Measurements from ENCODE around the gene WDR20.
A peak's percentile ranks its signal among the peaks of the same experiment; 100 is the strongest.

The WDR20 gene, protein sequence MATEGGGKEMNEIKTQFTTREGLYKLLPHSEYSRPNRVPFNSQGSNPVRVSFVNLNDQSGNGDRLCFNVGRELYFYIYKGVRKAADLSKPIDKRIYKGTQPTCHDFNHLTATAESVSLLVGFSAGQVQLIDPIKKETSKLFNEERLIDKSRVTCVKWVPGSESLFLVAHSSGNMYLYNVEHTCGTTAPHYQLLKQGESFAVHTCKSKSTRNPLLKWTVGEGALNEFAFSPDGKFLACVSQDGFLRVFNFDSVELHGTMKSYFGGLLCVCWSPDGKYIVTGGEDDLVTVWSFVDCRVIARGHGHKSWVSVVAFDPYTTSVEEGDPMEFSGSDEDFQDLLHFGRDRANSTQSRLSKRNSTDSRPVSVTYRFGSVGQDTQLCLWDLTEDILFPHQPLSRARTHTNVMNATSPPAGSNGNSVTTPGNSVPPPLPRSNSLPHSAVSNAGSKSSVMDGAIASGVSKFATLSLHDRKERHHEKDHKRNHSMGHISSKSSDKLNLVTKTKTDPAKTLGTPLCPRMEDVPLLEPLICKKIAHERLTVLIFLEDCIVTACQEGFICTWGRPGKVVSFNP

DNA sequence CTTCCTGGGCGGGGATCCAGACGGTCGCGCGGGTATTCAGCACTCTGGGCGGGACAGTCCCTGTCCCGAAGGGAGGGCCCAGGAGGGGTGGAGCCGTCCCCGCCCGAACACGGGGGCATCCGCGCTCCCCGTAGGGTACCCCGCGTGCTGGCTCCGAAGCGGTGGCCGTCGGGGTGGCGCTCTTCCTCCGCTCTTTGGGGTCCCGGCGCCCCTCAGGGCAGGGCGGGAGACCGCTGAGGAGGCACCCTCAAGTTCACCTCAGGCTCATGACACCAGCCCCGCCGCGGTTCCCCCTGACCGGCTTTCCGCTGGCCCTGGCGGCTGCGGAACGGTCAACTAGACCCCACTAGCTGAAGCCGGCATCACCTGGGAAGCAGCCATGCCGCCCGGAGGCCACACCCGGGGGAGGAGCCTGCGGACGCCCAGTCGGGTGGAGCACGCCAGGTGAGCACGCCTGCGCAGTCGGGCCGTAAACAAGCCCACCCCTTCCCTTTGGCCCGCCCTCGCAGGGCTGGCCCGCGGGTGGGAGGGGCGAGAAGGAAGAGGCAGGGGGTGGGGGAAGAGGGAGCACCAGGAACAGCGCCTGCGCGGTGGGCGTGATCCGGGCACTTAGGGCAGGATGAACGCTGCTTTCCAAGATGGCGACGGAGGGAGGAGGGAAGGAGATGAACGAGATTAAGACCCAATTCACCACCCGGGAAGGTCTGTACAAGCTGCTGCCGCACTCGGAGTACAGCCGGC lies at the start of gene WDR20:
WDR20 (plus strand) TSS at position 612 of the 741 bp plus-strand sequence; CDS start at position 639, 27 bp downstream.
- Histone ChIP-seq H3K36me3 (ENCODE audit: insufficient read depth, low read length) (no peaks in the 10 kb centered on the region), H3K79me2 (ENCODE audit: insufficient read depth, low read length) (peaks cover 52% of the 10 kb centered on the region)

DNA sequence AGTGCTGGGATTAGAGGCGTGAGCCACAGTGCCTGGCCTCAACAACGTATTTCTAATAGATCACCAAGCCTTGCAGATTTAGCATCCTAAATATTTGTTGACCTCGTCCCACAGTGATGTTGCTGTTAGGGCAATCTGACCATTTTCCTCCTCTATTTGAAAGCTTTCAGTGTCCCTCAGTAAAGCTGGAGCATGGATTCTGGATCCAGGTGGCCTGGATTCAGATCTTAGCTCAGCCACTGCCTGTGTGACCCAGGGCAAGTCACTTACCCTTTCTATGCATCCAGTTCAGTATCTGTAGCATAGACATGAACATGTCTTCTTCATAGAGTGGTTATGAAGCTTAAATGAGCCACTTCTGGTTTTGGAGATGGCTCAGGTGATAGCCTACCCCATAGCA lies 49.0 kb upstream of the WDR20 start:
- Histone ChIP-seq H4K20me1 (ENCODE audit: insufficient read depth, low read length, poor library complexity, severe bottlenecking) (peaks cover 5% of the 10 kb centered on the region), H3K4me1 (ENCODE audit: insufficient read depth, low read length, poor library complexity, severe bottlenecking) (peaks cover 19% of the 10 kb centered on the region), H3K9me3 (ENCODE audit: insufficient read depth, low read depth, low read length) (no peaks in the 10 kb centered on the region), H3F3A (ENCODE audit: low read depth) (no peaks in the 10 kb centered on the region), H3K27me3 (ENCODE audit: insufficient read depth, low read length, poor library complexity, severe bottlenecking) (no peaks in the 10 kb centered on the region), H2AFZ (ENCODE audit: low read length) (no peak overlapping the region), H3K79me2 (ENCODE audit: insufficient read depth, low read length) (peaks cover 11% of the 10 kb centered on the region), H3K36me3 (ENCODE audit: insufficient read depth, low read length) (peaks cover 1% of the 10 kb centered on the region; the same call in 1 of the 2 replicates), H3K4me2 (ENCODE audit: low read depth, low read length, poor library complexity, severe bottlenecking) (no peak overlapping the region), H3K9ac (ENCODE audit: low read depth, low read length, poor library complexity, severe bottlenecking) (no peak overlapping the region), H3K4me3 (ENCODE audit: low read length, poor library complexity, severe bottlenecking) (no peak overlapping the region), H3K9me2 (replicated peaks; ENCODE audit: low read depth, low read length) (no peaks in the 10 kb centered on the region)
- TF ChIP-seq, protein P1, sequence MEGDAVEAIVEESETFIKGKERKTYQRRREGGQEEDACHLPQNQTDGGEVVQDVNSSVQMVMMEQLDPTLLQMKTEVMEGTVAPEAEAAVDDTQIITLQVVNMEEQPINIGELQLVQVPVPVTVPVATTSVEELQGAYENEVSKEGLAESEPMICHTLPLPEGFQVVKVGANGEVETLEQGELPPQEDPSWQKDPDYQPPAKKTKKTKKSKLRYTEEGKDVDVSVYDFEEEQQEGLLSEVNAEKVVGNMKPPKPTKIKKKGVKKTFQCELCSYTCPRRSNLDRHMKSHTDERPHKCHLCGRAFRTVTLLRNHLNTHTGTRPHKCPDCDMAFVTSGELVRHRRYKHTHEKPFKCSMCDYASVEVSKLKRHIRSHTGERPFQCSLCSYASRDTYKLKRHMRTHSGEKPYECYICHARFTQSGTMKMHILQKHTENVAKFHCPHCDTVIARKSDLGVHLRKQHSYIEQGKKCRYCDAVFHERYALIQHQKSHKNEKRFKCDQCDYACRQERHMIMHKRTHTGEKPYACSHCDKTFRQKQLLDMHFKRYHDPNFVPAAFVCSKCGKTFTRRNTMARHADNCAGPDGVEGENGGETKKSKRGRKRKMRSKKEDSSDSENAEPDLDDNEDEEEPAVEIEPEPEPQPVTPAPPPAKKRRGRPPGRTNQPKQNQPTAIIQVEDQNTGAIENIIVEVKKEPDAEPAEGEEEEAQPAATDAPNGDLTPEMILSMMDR (conservative IDR thresholded peaks at IDR 0.05; ENCODE audit: low read length): no peak
- no peak for TF ChIP-seq EZH2phosphoT487 (IDR thresholded peaks at IDR 0.05; ENCODE audit: borderline replicate concordance)

More for the DNA sequence above, at the start of gene WDR20:
- H3K9me3 ChIP-seq (ENCODE audit: insufficient read depth, low read depth, low read length): no peaks in the 10 kb centered on the region
- peak within 1 kb of the TSS; percentile 96 for H3K4me3 ChIP-seq (ENCODE audit: low read length, poor library complexity, severe bottlenecking)
- H3K4me2 ChIP-seq (ENCODE audit: low read depth, low read length, poor library complexity, severe bottlenecking): peak within 1 kb of the TSS; percentile 98
- TF ChIP-seq, protein P1 (conservative IDR thresholded peaks at IDR 0.05; ENCODE audit: low read length): no peak
- TF ChIP-seq EZH2phosphoT487 (IDR thresholded peaks at IDR 0.05; ENCODE audit: borderline replicate concordance): no peak
- no peaks in the 10 kb centered on the region for H3F3A ChIP-seq (ENCODE audit: low read depth)
- peak within 1 kb of the TSS; percentile 96 for H3K9ac ChIP-seq (ENCODE audit: low read depth, low read length, poor library complexity, severe bottlenecking)
- peaks cover 30% of the 10 kb centered on the region for H3K4me1 ChIP-seq (ENCODE audit: insufficient read depth, low read length, poor library complexity, severe bottlenecking)
- H3K27me3 ChIP-seq (ENCODE audit: insufficient read depth, low read length, poor library complexity, severe bottlenecking): no peaks in the 10 kb centered on the region
- H2AFZ ChIP-seq (ENCODE audit: low read length): peak within 1 kb of the TSS; percentile 97
- H4K20me1 ChIP-seq (ENCODE audit: insufficient read depth, low read length, poor library complexity, severe bottlenecking): peaks cover 29% of the 10 kb centered on the region
- H3K9me2 ChIP-seq (replicated peaks; ENCODE audit: low read depth, low read length): no peaks in the 10 kb centered on the region

DNA sequence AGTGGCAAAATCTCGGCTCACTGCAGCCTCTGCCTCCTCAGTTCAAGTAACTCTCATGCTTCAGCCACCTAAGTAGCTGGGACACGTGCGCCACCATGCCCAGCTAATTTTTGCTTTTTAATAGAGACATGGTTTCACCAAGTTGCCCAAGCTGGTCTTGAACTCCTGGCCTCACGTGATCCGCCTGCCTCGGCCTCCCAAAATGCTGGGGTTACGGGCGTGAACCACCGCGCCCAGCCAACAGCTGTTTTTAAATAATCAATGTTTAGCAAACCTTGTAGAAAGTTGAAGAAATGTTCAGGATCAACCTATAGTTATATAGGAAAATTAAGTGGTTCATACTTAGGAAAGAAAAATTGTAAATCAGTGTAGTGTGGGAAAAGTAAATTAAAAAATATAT lies 46.9 kb upstream of the WDR20 start:
- Histone ChIP-seq H3K9ac (ENCODE audit: low read depth, low read length, poor library complexity, severe bottlenecking) (no peak overlapping the region), H3K4me2 (ENCODE audit: low read depth, low read length, poor library complexity, severe bottlenecking) (no peak overlapping the region), H2AFZ (ENCODE audit: low read length) (no peak overlapping the region), H3F3A (ENCODE audit: low read depth) (no peaks in the 10 kb centered on the region), H4K20me1 (ENCODE audit: insufficient read depth, low read length, poor library complexity, severe bottlenecking) (no peaks in the 10 kb centered on the region), H3K27me3 (ENCODE audit: insufficient read depth, low read length, poor library complexity, severe bottlenecking) (no peaks in the 10 kb centered on the region), H3K4me1 (ENCODE audit: insufficient read depth, low read length, poor library complexity, severe bottlenecking) (peaks cover 17% of the 10 kb centered on the region), H3K4me3 (ENCODE audit: low read length, poor library complexity, severe bottlenecking) (no peak overlapping the region), H3K9me2 (replicated peaks; ENCODE audit: low read depth, low read length) (no peaks in the 10 kb centered on the region), H3K9me3 (ENCODE audit: insufficient read depth, low read depth, low read length) (no peaks in the 10 kb centered on the region), H3K79me2 (ENCODE audit: insufficient read depth, low read length) (no peaks in the 10 kb centered on the region), H3K36me3 (ENCODE audit: insufficient read depth, low read length) (no peaks in the 10 kb centered on the region)
- TF ChIP-seq EZH2phosphoT487 (IDR thresholded peaks at IDR 0.05; ENCODE audit: borderline replicate concordance): no peak
- TF ChIP-seq, protein P1 (conservative IDR thresholded peaks at IDR 0.05; ENCODE audit: low read length): no peak

Measured in Loucy (cell line).